Fibroblast of upper back skin (primary cell): ENCODE results near the gene DMBT1.

Experiments
- DNase-seq: peaks from one replicate; pipeline ENCODE4 v3.0.0-alpha.2; 2013

Gene DMBT1

GRCh38 chr10:122678266-122678665 lies 117.7 kb downstream of the DMBT1 start:
- DNase-seq, result no peak

- DNase-seq, result no peak
Observed at GRCh38 chr10:122682522-122682921, 122.0 kb downstream of the DMBT1 start.

- no peak for DNase-seq
Observed at GRCh38 chr10:122688293-122688989, 127.9 kb downstream of the DMBT1 start.

- DNase-seq, result no peak
Observed at GRCh38 chr10:122689146-122689820, 128.7 kb downstream of the DMBT1 start.

- DNase-seq, result no peak
Observed at GRCh38 chr10:122692744-122693143, 132.2 kb downstream of the DMBT1 start.
